Measurements from ENCODE around the gene ENGASE. TPM values are rescaled to one million over a fixed set of nuclear protein-coding genes. Genes with fewer than 3 reads are reported as not detected.

The ENGASE gene
- total and polyA plus RNA-seq, 2 donors from 2014 or later = 14.3 to 49.3 TPM

GRCh38 chr17:79116575-79117368 is 42.1 kb downstream of the ENGASE start:
- FAIRE-seq (no peak), DNase-seq (no peak)
- TF ChIP-seq CTCF (IDR thresholded peaks at IDR 0.05; ENCODE audit: borderline replicate concordance, extremely low read depth, insufficient read depth) = no peak
- Histone ChIP-seq H3K36me3 (ENCODE audit: control insufficient read depth in 2 of 3, insufficient read depth in 3 of 3, low read length in 3 of 3) (no peaks in the 10 kb centered on the region), H3K9me3 (ENCODE audit: control insufficient read depth in 2 of 3, insufficient read depth in 1 of 3, low read length in 3 of 3) (no peaks in the 10 kb centered on the region), H3K4me1 (ENCODE audit: control insufficient read depth in 2 of 3, insufficient read depth in 2 of 3, low read depth in 1 of 3, low read length in 3 of 3) (peaks cover 0 to 7% (median 0%) of the 10 kb centered on the region in 3 donors), H3K9ac (ENCODE audit: low read length in 3 of 3) (no peak overlapping the region), H3K27me3 (ENCODE audit: control insufficient read depth, insufficient read depth, low read length) (no peaks in the 10 kb centered on the region), H3K27ac (ENCODE audit: low read depth in 2 of 2, low read length in 2 of 2) (no peak overlapping the region), H3K4me3 (ENCODE audit: low read length in 3 of 3) (no peak overlapping the region)
- intact Hi-C loops (cut with DNase I) = no loop called here

GRCh38 chr17:79117905-79118487 is 43.4 kb downstream of the ENGASE start:
- Histone ChIP-seq H3K4me1 (ENCODE audit: control insufficient read depth in 2 of 3, insufficient read depth in 2 of 3, low read depth in 1 of 3, low read length in 3 of 3) (peaks cover 0 to 7% (median 0%) of the 10 kb centered on the region in 3 donors), H3K36me3 (ENCODE audit: control insufficient read depth in 2 of 3, insufficient read depth in 3 of 3, low read length in 3 of 3) (no peaks in the 10 kb centered on the region), H3K27ac (ENCODE audit: low read depth in 2 of 2, low read length in 2 of 2) (no peak overlapping the region), H3K4me3 (ENCODE audit: low read length in 3 of 3) (no peak overlapping the region), H3K9ac (ENCODE audit: low read length in 3 of 3) (no peak overlapping the region), H3K9me3 (ENCODE audit: control insufficient read depth in 2 of 3, insufficient read depth in 1 of 3, low read length in 3 of 3) (no peaks in the 10 kb centered on the region), H3K27me3 (ENCODE audit: control insufficient read depth, insufficient read depth, low read length) (no peaks in the 10 kb centered on the region)
- FAIRE-seq = no peak
- TF ChIP-seq CTCF (IDR thresholded peaks at IDR 0.05; ENCODE audit: borderline replicate concordance, extremely low read depth, insufficient read depth) = no peak
- DNase-seq = no peak
- intact Hi-C loops (cut with DNase I) = no loop called here

- H3K27ac ChIP-seq (ENCODE audit: low read depth in 2 of 2, low read length in 2 of 2) = no peak overlapping the region
- TF ChIP-seq CTCF (IDR thresholded peaks at IDR 0.05; ENCODE audit: borderline replicate concordance, extremely low read depth, insufficient read depth) = no peak
- H3K9me3 ChIP-seq (ENCODE audit: control insufficient read depth in 2 of 3, insufficient read depth in 1 of 3, low read length in 3 of 3) = peaks cover 0 to under 1% (median 0%) of the 10 kb centered on the region in 3 donors
- FAIRE-seq (no peak), DNase-seq (no peak)
- intact Hi-C loops (cut with DNase I) = no loop called here
- H3K36me3 ChIP-seq (ENCODE audit: control insufficient read depth in 2 of 3, insufficient read depth in 3 of 3, low read length in 3 of 3) = no peaks in the 10 kb centered on the region
- H3K27me3 ChIP-seq (ENCODE audit: control insufficient read depth, insufficient read depth, low read length) = no peaks in the 10 kb centered on the region
- H3K4me1 ChIP-seq (ENCODE audit: control insufficient read depth in 2 of 3, insufficient read depth in 2 of 3, low read depth in 1 of 3, low read length in 3 of 3) = peaks cover 0 to 7% (median 0%) of the 10 kb centered on the region in 3 donors
- no peak overlapping the region for H3K4me3 ChIP-seq (ENCODE audit: low read length in 3 of 3)
- H3K9ac ChIP-seq (ENCODE audit: low read length in 3 of 3) = no peak overlapping the region
Observed at GRCh38 chr17:79118924-79119323, 44.3 kb downstream of the ENGASE start.

All from kidney (tissue), 14 donors.